Activated CD8-positive, alpha-beta memory T cell treated with anti-CD3 and anti-CD28 coated beads for 24 hours (primary cell): ENCODE data around the gene PSMB10.

Experiments used
- DNase-seq: peaks from one replicate; pipeline ENCODE4 v3.0.0-alpha.2; 2020

PSMB10 gene

GRCh38 chr16:67888331-67888730 lies 48.3 kb downstream of the PSMB10 start:
- no peak for DNase-seq

GRCh38 chr16:67886387-67886786 lies 50.3 kb downstream of the PSMB10 start:
- DNase-seq: no peak

- DNase-seq: no peak
Measured at GRCh38 chr16:67885976-67886375, 50.7 kb downstream of the PSMB10 start.

- no peak for DNase-seq
Measured at GRCh38 chr16:67885545-67885944, 51.1 kb downstream of the PSMB10 start.

- DNase-seq: no peak
Measured at GRCh38 chr16:67884684-67885083, 52.0 kb downstream of the PSMB10 start, which contains the start of gene NRN1L. Gene NRN1L, plus strand, starts transcription at chr16:67884885. Its CDS starts 19 bp downstream, at chr16:67884904.
